Suprapubic skin (tissue), 4 donors: ENCODE measurements around the gene SIK3.

Source experiments
- EP300 ChIP-seq: sonication (generic); formaldehyde crosslinking; IDR thresholded peaks from one replicate; pipeline ENCODE4 v1.6.1; 2017; ENCODE audit warnings: antibody characterized with exemption
- POLR2AphosphoS5 ChIP-seq, 3 donors: sonication (generic); formaldehyde crosslinking; IDR thresholded peaks; one replicate each; pipeline ENCODE4 v1.6.1; 2017; ENCODE audit warnings: antibody characterized with exemption in 3 of 3

DNA sequence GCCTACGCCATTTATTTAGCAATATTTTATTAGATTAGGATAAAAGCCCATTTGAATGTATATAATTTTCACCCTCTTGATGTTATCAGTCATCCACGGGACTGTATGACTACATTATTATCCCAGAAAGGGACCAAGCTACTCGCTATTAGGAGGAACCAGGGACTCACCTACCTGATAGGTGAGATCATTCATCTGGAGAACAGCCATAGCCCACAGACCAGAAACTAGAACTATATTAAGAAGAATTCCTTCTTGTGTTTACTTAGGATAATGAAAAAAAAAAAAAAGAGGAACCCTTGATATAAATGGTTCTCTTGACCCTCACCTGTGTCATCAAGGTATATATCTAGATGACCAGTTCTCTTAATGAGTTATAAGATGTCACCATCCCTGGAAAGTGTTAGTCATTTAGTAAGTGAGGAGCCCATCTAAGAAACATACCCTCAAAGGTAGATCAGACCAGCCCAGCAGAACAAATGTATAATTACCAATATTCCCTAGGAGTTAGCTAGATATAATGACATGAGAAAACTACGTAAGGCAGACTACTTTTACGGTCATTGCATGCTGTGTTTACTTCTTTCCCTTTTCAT is 8.0 kb downstream of the SIK3 start:
- TF ChIP-seq POLR2AphosphoS5 (IDR thresholded peaks at IDR 0.05), result no peak
- no peak for TF ChIP-seq EP300
